ENCODE data around the gene CACNA1S.

DNA sequence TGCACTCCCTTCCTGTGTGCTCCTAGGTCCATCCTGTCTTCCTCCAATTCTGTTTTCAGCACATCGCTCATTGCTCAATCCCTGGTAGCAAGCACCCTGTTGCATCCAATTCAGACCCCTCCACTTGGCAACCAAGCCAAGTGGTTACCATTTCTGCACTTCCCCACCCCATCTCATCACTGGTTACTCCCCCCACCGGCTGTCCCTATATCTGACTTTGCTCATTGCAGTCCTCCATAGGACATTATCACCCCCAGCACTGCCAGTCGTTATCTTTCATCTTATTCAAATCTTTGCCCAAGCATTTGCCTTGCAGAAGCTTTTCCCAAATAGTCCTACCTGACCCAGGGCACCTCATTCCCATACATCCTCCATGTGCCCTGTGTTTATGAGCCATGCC is 44.1 kb upstream of the CACNA1S start:
- no peak for TF ChIP-seq TAF1 (IDR thresholded peaks at IDR 0.05; ENCODE audit: low read depth)
- no peak for TF ChIP-seq ZBTB7A (IDR thresholded peaks at IDR 0.05; ENCODE audit: low read depth)
